T-cell (primary cell): ENCODE measurements around the gene HDGFL2. TPM values are rescaled to one million over a fixed set of nuclear protein-coding genes. Genes with fewer than 3 reads are reported as not detected.
"Not testable (repeated sequence)": the region's sequence is repeated elsewhere in the genome, so short reads cannot be mapped to it uniquely, and the experiment has no call there.

Experiments used
- ATAC-seq, 4 experiments: fragments of 200-7000 bp in 3 of 4; fragments of 150-1000 bp in 1 of 4; cut with Tn5 transposase; replicated peaks in 1 of 4; 1 replicate in 3 of 4; 2 replicates in 1 of 4; pipeline ENCODE4 v1.10.0; 2021; ENCODE audit warnings: moderate library complexity in 3 of 4, mild to moderate bottlenecking in 2 of 4, moderate number of reproducible peaks in 1 of 4
- CTCF ChIA-PET, 2 donors: fragments of 300-600 bp; sonication (Branson Sonifier 250); formaldehyde crosslinking; loops; one replicate each; lab custom pipeline; 2022; ENCODE audit warnings: antibody characterized with exemption in 2 of 2; lab: Charles Lee
- POLR2A ChIA-PET, 2 donors: fragments of 300-600 bp; sonication (Branson Sonifier 250); formaldehyde crosslinking; loops; one replicate each; lab custom pipeline; 2022; ENCODE audit warnings: antibody characterized with exemption in 2 of 2; lab: Charles Lee
- DNase-seq, 35 experiments: peaks; one replicate each; pipeline versions ENCODE4 v3.0.0 to v3.0.0-alpha.2; 2013 to 2023
- H3K27ac ChIP-seq: one replicate; pipeline ENCODE4 v1.5.1; 2013; ENCODE audit warnings: low read length
- H3K27me3 ChIP-seq, 2 experiments: replicated peaks in 1 of 2; 1 replicate in 1 of 2; 2 replicates in 1 of 2; pipeline versions ENCODE4 v1.6.1 to v1.7.0; 2013; ENCODE audit warnings: low read length in 1 of 2, mixed read lengths in 1 of 2; ENCODE audit not compliant: control insufficient read depth in 2 of 2, insufficient read depth in 2 of 2; ENCODE audit errors: extremely low read depth in 1 of 2
- H3K36me3 ChIP-seq, 2 donors: 1 replicate in 1 of 2; 2 replicates in 1 of 2; pipeline versions ENCODE4 v1.6.1 to v1.7.0; 2013; ENCODE audit warnings: low read length in 1 of 2; ENCODE audit not compliant: control insufficient read depth in 2 of 2, insufficient read depth in 1 of 2; ENCODE audit errors: extremely low read depth in 1 of 2
- H3K4me1 ChIP-seq, 2 experiments: 1 replicate in 1 of 2; 2 replicates in 1 of 2; pipeline versions ENCODE4 v1.6.1 to v1.7.0; 2013; ENCODE audit warnings: low read length in 2 of 2, mixed read lengths in 1 of 2; ENCODE audit not compliant: insufficient read depth in 2 of 2, control insufficient read depth in 1 of 2; ENCODE audit errors: extremely low read depth in 1 of 2
- H3K4me3 ChIP-seq, 2 donors: 1 replicate in 1 of 2; 2 replicates in 1 of 2; pipeline versions ENCODE4 v1.5.1 to v1.7.0; 2013; ENCODE audit warnings: mild to moderate bottlenecking in 2 of 2, low read length in 1 of 2, moderate library complexity in 1 of 2; ENCODE audit not compliant: control insufficient read depth in 1 of 2; ENCODE audit errors: extremely low read depth in 1 of 2
- H3K9me3 ChIP-seq: 2 replicates; pipeline ENCODE4 v1.7.0; 2013
- H3K27ac Mint-ChIP-seq, 2 donors: one replicate each; pipeline ENCODE4 v1.8.0; 2020 to 2021; ENCODE audit warnings: mild to moderate bottlenecking in 2 of 2, mixed read lengths in 2 of 2
- H3K27me3 Mint-ChIP-seq, 2 donors: one replicate each; pipeline ENCODE4 v1.8.0; 2021 to 2022; ENCODE audit warnings: mixed read lengths in 2 of 2
- H3K36me3 Mint-ChIP-seq: one replicate; pipeline ENCODE4 v1.8.0; 2021; ENCODE audit warnings: mixed read lengths
- H3K4me1 Mint-ChIP-seq, 3 donors: one replicate each; pipeline ENCODE4 v1.8.0; 2020 to 2022; ENCODE audit warnings: mixed read lengths in 3 of 3, mild to moderate bottlenecking in 1 of 3
- H3K4me3 Mint-ChIP-seq, 3 donors: one replicate each; pipeline ENCODE4 v1.8.0; 2020 to 2022; ENCODE audit warnings: mild to moderate bottlenecking in 3 of 3, mixed read lengths in 3 of 3, moderate library complexity in 3 of 3
- H3K9me3 Mint-ChIP-seq, 3 donors: one replicate each; pipeline ENCODE4 v1.8.0; 2020 to 2022; ENCODE audit warnings: mixed read lengths in 3 of 3
- WGBS: methylation state at CpG from one replicate; pipeline ENCODE4 v1.1.5; 2013; ENCODE audit warnings: missing lambda C conversion rate; ENCODE audit not compliant: insufficient coverage; 5-methylcytosine and 5-hydroxymethylcytosine counted together
- total RNA-seq, 35 experiments: library from RNA in 6 of 35; stranded (reverse) in 6 of 35; fragments of 120-200 nt in 1 of 35; gene quantifications; one replicate each; pipeline versions ENCODE4 v1.2.1 to v1.2.4 and lab custom pipeline; 2013 to 2026

HDGFL2 gene
- total RNA-seq, 5 donors from 2014 or later (not counting 1 experiment from before 2014, with no cell fraction given) = 24.9 to 41.8 (median 39.4) TPM

DNA sequence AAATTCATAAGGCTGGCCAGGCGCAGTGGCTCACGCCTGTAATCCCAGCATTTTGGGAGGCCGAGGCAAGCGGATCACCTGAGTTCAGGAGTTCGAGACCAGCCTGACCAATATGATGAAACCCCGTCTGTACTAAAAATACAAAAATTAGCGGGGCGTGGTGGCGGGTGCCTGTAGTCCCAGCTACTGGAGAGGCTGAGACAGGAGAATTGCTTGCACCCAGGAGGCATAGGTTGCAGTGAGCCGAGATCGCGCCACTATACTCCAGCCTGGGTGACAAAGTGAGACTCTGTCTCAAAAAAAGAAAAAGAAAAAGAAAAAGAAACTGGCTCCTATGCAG lies 69.7 kb downstream of the HDGFL2 start:
- H3K4me1 ChIP-seq, H3K4me3 Mint-ChIP-seq, DNase-seq, H3K4me3 ChIP-seq, H3K27ac ChIP-seq, ATAC-seq, H3K9me3 ChIP-seq, H3K9me3 Mint-ChIP-seq, H3K36me3 ChIP-seq, POLR2A ChIA-PET, CTCF ChIA-PET, H3K36me3 Mint-ChIP-seq, H3K4me1 Mint-ChIP-seq, H3K27ac Mint-ChIP-seq: not testable (repeated sequence)
- peaks cover 3 to 22% of the 10 kb centered on the region in 2 donors for H3K27me3 Mint-ChIP-seq
- H3K27me3 ChIP-seq = peaks cover 2 to 48% of the 10 kb centered on the region in 2 experiments
- 90% methylated on average over 10 of the region's 12 CpGs for WGBS

DNA sequence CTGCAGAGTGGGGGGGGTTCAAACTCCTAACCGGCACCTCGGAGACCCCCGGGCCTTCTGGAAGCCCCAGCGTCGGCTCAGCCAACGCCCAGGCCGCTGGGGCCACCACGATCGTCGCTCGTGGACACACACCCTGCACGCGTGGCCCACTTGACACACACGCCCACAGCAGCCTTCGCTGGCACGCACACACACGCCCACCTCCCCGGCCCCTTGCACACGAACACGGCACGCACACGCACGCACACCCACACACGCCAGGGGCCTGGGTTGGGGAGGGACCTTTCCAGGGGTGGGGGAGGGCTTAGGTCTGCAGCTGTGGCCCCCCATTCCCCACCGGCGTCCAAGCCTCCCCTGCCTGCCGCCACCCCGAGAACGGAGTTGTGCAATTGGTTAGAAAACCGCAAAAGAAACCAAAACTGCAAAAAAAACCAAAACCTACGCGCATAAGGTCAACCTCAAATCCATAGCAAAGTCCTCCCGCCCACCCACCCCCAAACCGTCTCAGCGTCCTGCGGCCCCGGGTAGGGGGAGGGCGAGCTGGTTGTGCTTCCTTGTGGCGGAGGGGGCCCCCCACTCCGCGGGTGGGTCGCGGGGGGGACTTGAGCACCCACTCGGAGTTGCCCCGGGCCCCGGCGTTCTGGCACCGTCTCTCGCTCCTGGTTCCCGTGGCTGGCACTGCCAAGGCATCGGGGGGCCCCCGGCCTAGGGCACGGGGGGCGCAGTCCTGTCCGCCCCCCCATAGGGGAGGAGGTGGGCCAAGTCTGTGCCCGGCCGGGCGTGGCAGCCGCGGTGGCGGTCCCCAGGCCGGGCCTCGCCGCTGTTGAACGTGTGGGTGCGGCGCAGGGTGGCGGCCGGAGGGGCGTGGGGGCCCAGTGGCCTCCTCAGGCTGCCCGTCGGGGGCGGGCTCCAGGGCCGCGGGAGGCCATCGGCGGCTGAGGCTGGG lies 71.1 kb downstream of the HDGFL2 start:
- no peaks in the 10 kb centered on the region for H3K36me3 Mint-ChIP-seq
- H3K27me3 Mint-ChIP-seq = peaks cover 3 to 14% of the 10 kb centered on the region in 2 donors
- POLR2A ChIA-PET = no interaction called here
- H3K9me3 Mint-ChIP-seq = no peaks in the 10 kb centered on the region
- H3K4me3 ChIP-seq = no peak overlapping the region
- H3K9me3 ChIP-seq = no peaks in the 10 kb centered on the region
- H3K27me3 ChIP-seq = peaks cover 0 to 48% of the 10 kb centered on the region in 2 experiments
- no peak for ATAC-seq
- peaks cover 0 to 6% of the 10 kb centered on the region in 2 experiments for H3K4me1 ChIP-seq
- H3K27ac ChIP-seq = no peak overlapping the region
- 77% methylated on average over 34 of the region's 77 CpGs for WGBS
- CTCF ChIA-PET = no interaction called here
- no peak overlapping the region for H3K27ac Mint-ChIP-seq
- DNase-seq = no peak
- peaks cover 0 to 6% (median 4%) of the 10 kb centered on the region in 3 donors for H3K4me1 Mint-ChIP-seq
- no peak overlapping the region for H3K4me3 Mint-ChIP-seq
- no peaks in the 10 kb centered on the region for H3K36me3 ChIP-seq

- ChIA-PET CTCF (no interaction called here), POLR2A (no interaction called here)
These were observed 71.9 kb downstream of the HDGFL2 start for GRCh38 chr19:4543842-4544647.

DNA sequence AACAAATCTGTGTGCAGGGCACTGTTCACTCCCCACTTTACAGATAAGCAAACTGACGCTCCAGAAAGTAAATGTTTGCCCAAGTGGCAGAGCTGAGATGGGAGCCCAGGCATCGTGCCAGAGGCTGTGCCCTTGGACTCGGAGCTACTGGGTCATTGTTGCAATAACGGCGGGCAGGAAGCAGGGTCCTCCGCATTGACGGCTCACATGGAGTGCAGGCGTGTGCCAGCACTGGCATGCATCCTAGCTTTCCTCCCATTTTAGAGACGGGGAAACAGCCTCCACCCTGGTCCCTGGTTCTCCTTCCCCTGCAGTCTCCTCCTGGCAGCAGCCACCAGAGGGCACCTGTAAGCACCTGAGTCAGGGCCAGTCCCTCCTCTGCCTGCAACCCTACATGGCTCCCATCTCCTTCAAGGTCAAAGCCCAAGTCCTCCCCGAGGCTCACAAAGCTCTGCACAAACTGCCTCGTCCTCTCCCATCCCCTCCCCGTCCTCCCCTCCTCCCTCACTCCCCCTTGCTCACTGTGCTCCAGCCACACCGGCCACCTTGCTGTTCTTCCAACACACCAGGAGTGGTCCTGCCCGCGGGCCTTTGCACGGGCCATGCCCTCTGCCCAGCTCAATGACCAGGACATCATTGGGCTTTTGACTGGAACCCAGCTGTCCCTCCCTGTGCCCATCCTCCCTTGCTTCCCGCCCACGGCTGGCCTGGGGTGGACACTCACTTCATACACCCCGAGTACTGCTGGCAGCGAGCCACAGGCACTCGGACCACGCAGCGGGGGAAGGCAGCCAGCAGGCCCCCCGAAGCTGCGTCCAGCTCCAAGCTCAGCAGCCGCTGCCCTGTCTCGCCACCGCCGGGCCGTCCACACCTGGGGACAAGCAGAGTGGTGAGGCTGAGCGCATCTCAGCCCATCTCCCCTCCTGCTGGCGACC lies 75.5 kb downstream of the HDGFL2 start:
- ChIA-PET POLR2A (no interaction called here), CTCF (interaction anchor here in 1 of 2 donors (0.6 kb wide), 1 partner anchor 315 kb away, joined by 4 read pairs; no protein-coding TSS in a partner anchor)
- H3K4me3 ChIP-seq = no peak overlapping the region
- Mint-ChIP-seq H3K36me3 (no peaks in the 10 kb centered on the region), H3K4me1 (no peaks in the 10 kb centered on the region), H3K4me3 (no peak overlapping the region), H3K27ac (no peak overlapping the region), H3K9me3 (no peaks in the 10 kb centered on the region), H3K27me3 (peaks cover 10 to 13% of the 10 kb centered on the region in 2 donors)
- 83% methylated on average over 27 of the region's 32 CpGs for WGBS
- no peak for ATAC-seq
- no peak overlapping the region for H3K27ac ChIP-seq
- H3K9me3 ChIP-seq = no peaks in the 10 kb centered on the region
- DNase-seq = no peak
- no peaks in the 10 kb centered on the region for H3K4me1 ChIP-seq
- H3K27me3 ChIP-seq = peaks cover 0 to 43% of the 10 kb centered on the region in 2 experiments
- no peaks in the 10 kb centered on the region for H3K36me3 ChIP-seq

More at GRCh38 chr19:4543842-4544647, 71.9 kb downstream of the HDGFL2 start:
- Histone ChIP-seq H3K27ac (no peak overlapping the region), H3K27me3 (peaks cover 0 to 40% of the 10 kb centered on the region in 2 experiments), H3K4me3 (no peak overlapping the region), H3K9me3 (no peaks in the 10 kb centered on the region), H3K36me3 (no peaks in the 10 kb centered on the region), H3K4me1 (peaks cover 0 to 6% of the 10 kb centered on the region in 2 experiments)
- 92% methylated on average over 61 of the region's 87 CpGs for WGBS
- no peak for DNase-seq
- H3K9me3 Mint-ChIP-seq = no peaks in the 10 kb centered on the region
- no peak for ATAC-seq
- H3K4me1 Mint-ChIP-seq = peaks cover 0 to 6% (median 4%) of the 10 kb centered on the region in 3 donors
- no peak overlapping the region for H3K27ac Mint-ChIP-seq
- H3K27me3 Mint-ChIP-seq = peaks cover 5 to 11% of the 10 kb centered on the region in 2 donors
- no peaks in the 10 kb centered on the region for H3K36me3 Mint-ChIP-seq
- no peak overlapping the region for H3K4me3 Mint-ChIP-seq

GRCh38 chr19:4548238-4548584 lies 76.1 kb downstream of the HDGFL2 start:
- no peak overlapping the region for H3K27ac ChIP-seq
- no peaks in the 10 kb centered on the region for H3K36me3 ChIP-seq
- H3K27me3 ChIP-seq = peaks cover 0 to 40% of the 10 kb centered on the region in 2 experiments
- CTCF ChIA-PET = no interaction called here
- no peak overlapping the region for H3K4me3 ChIP-seq
- peaks cover 0 to 5% (median 0%) of the 10 kb centered on the region in 3 donors for H3K9me3 Mint-ChIP-seq
- POLR2A ChIA-PET = no interaction called here
- peaks cover 10 to 18% of the 10 kb centered on the region in 2 donors for H3K27me3 Mint-ChIP-seq
- WGBS = 83% methylated on average over 10 of the region's 14 CpGs
- no peaks in the 10 kb centered on the region for H3K36me3 Mint-ChIP-seq
- H3K4me3 Mint-ChIP-seq = no peak overlapping the region
- H3K27ac Mint-ChIP-seq = no peak overlapping the region
- H3K9me3 ChIP-seq = no peaks in the 10 kb centered on the region
- ATAC-seq (no peak), DNase-seq (no peak)
- H3K4me1 ChIP-seq = no peaks in the 10 kb centered on the region
- H3K4me1 Mint-ChIP-seq = no peaks in the 10 kb centered on the region
